Kidney (tissue), 14 donors: ENCODE measurements around the gene GABRB2. TPM values are rescaled to one million over a fixed set of nuclear protein-coding genes. Genes with fewer than 3 reads are reported as not detected.

ENCODE experiments used
- DNase-seq, 5 donors: peaks; one replicate each; pipeline ENCODE4 v3.0.0-alpha.2; 2013 to 2020
- FAIRE-seq: peaks from 2 replicates; lab custom pipeline; 2012; peaks lifted over from hg19 to GRCh38; lab: Jason Lieb, UNC
- H3K27ac ChIP-seq, 2 donors: one replicate each; pipeline ENCODE4 v1.7.0; 2013; ENCODE audit warnings: low read depth in 2 of 2, low read length in 2 of 2, inconsistent platforms in 1 of 2
- H3K27me3 ChIP-seq: one replicate; pipeline ENCODE4 v1.7.1; 2013; ENCODE audit warnings: low read length, inconsistent platforms; ENCODE audit not compliant: control insufficient read depth, insufficient read depth
- H3K36me3 ChIP-seq, 3 donors: one replicate each; pipeline versions ENCODE4 v1.7.0 to v1.7.1; 2013; ENCODE audit warnings: low read length in 3 of 3, control low read depth in 1 of 3, inconsistent platforms in 1 of 3; ENCODE audit not compliant: insufficient read depth in 3 of 3, control insufficient read depth in 2 of 3
- H3K4me1 ChIP-seq, 3 donors: one replicate each; pipeline versions ENCODE4 v1.7.0 to v1.7.1; 2013; ENCODE audit warnings: low read length in 3 of 3, inconsistent platforms in 1 of 3, low read depth in 1 of 3; ENCODE audit not compliant: control insufficient read depth in 2 of 3, insufficient read depth in 2 of 3
- H3K4me3 ChIP-seq, 3 donors: one replicate each; pipeline versions ENCODE4 v1.7.0 to v1.8.1; 2013; ENCODE audit warnings: low read length in 3 of 3, control low read depth in 1 of 3, inconsistent platforms in 1 of 3
- H3K9ac ChIP-seq, 3 donors: one replicate each; pipeline versions ENCODE4 v1.7.0 to v1.7.1; 2013; ENCODE audit warnings: low read length in 3 of 3, control low read depth in 1 of 3, inconsistent platforms in 1 of 3
- H3K9me3 ChIP-seq, 3 donors: one replicate each; pipeline versions ENCODE4 v1.7.0 to v1.7.1; 2013; ENCODE audit warnings: low read length in 3 of 3, control low read depth in 1 of 3, inconsistent platforms in 1 of 3; ENCODE audit not compliant: control insufficient read depth in 2 of 3, insufficient read depth in 1 of 3
- CTCF ChIP-seq: IDR thresholded peaks from 3 replicates; pipeline ENCODE4 v1.5.1; 2012; ENCODE audit warnings: mild to moderate bottlenecking, moderate library complexity, borderline replicate concordance; ENCODE audit not compliant: insufficient read depth; ENCODE audit errors: extremely low read depth
- intact Hi-C: fragments of 100-400 bp; cut with DNase I; formaldehyde crosslinking; loops from one replicate; pipeline ENCODE4 v1.11.1; 2022
- polyA plus RNA-seq: library from polyadenylated mRNA; stranded (reverse); fragments of 350-450 nt; fragmentation: Illumina TruSeq; extraction: RNeasy Lipid Tissue Mini Kit (QIAGEN cat#74804); gene quantifications from one replicate; pipeline ENCODE4 v1.2.3, GENCODE V29; 2014; ENCODE audit warnings: low read depth, low replicate concordance; ENCODE audit not compliant: insufficient read depth
- total RNA-seq: library from RNA; stranded (reverse); fragmentation: NEBNext Ultra II Directional; extraction: Animal tissue kit (Norgen Biotek cat#: 25700); gene quantifications from one replicate; pipeline ENCODE4 v1.2.1, GENCODE V29; 2021
- donor health status: control.
- donor health status: control.
- donor health status: control.
- donor health status: control.
- donor health status: control.
- donor health status: DM: yes; HTN: yes; CAD: no.
- donor health status: Normal renal cell carcinoma (clear cell type).

The GABRB2 gene
- total and polyA plus RNA-seq, 2 donors from 2014 or later: 0.90 to 4.4 TPM

- DNase-seq (no peak), FAIRE-seq (no peak)
- intact Hi-C loops: no loop called here
- H3K27ac ChIP-seq: no peak overlapping the region
- no peaks in the 10 kb centered on the region for H3K9me3 ChIP-seq
- no peaks in the 10 kb centered on the region for H3K4me1 ChIP-seq
- H3K27me3 ChIP-seq: no peaks in the 10 kb centered on the region
- H3K4me3 ChIP-seq: no peak overlapping the region
- no peak for TF ChIP-seq CTCF
- H3K9ac ChIP-seq: no peak overlapping the region
- H3K36me3 ChIP-seq: no peaks in the 10 kb centered on the region
These were observed 26.4 kb upstream of the GABRB2 start for GRCh38 chr5:161572914-161573313.

- FAIRE-seq (no peak), DNase-seq (no peak)
- no peak for TF ChIP-seq CTCF
- Histone ChIP-seq H3K27ac (no peak overlapping the region), H3K4me1 (no peaks in the 10 kb centered on the region), H3K36me3 (no peaks in the 10 kb centered on the region), H3K4me3 (no peak overlapping the region), H3K9me3 (no peaks in the 10 kb centered on the region), H3K27me3 (no peaks in the 10 kb centered on the region), H3K9ac (no peak overlapping the region)
- intact Hi-C loops: no loop called here
These were observed 19.6 kb upstream of the GABRB2 start for GRCh38 chr5:161566081-161566480.

- no peak overlapping the region for H3K9ac ChIP-seq
- no peak for TF ChIP-seq CTCF
- no peaks in the 10 kb centered on the region for H3K36me3 ChIP-seq
- H3K27me3 ChIP-seq: no peaks in the 10 kb centered on the region
- H3K9me3 ChIP-seq: no peaks in the 10 kb centered on the region
- H3K4me3 ChIP-seq: no peak overlapping the region
- FAIRE-seq: no peak
- intact Hi-C loops: no loop called here
- H3K4me1 ChIP-seq: no peaks in the 10 kb centered on the region
- DNase-seq: no peak
- no peak overlapping the region for H3K27ac ChIP-seq
These were observed 15.9 kb upstream of the GABRB2 start for GRCh38 chr5:161562446-161562845.

- peak overlapping the region in 1 of 3 donors; percentile 52 for H3K4me3 ChIP-seq
- DNase-seq (peak in 4 of 5 donors; percentile 44 to 59 (median 55)), FAIRE-seq (no peak)
- peaks cover 12% of the 10 kb centered on the region for H3K27me3 ChIP-seq
- H3K27ac ChIP-seq: no peak overlapping the region
- no peaks in the 10 kb centered on the region for H3K36me3 ChIP-seq
- H3K9me3 ChIP-seq: no peaks in the 10 kb centered on the region
- no peak overlapping the region for H3K9ac ChIP-seq
- peaks cover 0 to 6% (median 0%) of the 10 kb centered on the region in 3 donors for H3K4me1 ChIP-seq
- intact Hi-C loops: no loop called here
- no peak for TF ChIP-seq CTCF
These were observed 2.6 kb upstream of the GABRB2 start for GRCh38 chr5:161549106-161549505.
